Mucosa of stomach (tissue), 1 donor: ENCODE measurements around the gene CIITA.

Source experiments
- H3K27me3 ChIP-seq: one replicate; pipeline ENCODE4 v1.7.0; 2013; ENCODE audit warnings: mild to moderate bottlenecking, low read length; ENCODE audit not compliant: control insufficient read depth, insufficient read depth
- H3K36me3 ChIP-seq: one replicate; pipeline ENCODE4 v1.7.0; 2013; ENCODE audit warnings: low read length; ENCODE audit not compliant: control insufficient read depth, insufficient read depth
- H3K4me1 ChIP-seq: one replicate; pipeline ENCODE4 v1.7.0; 2013; ENCODE audit warnings: mild to moderate bottlenecking, low read length; ENCODE audit not compliant: control insufficient read depth, insufficient read depth
- H3K4me3 ChIP-seq: one replicate; pipeline ENCODE4 v1.7.0; 2013; ENCODE audit warnings: low read length
- H3K9ac ChIP-seq: one replicate; pipeline ENCODE4 v1.7.0; 2013; ENCODE audit warnings: mild to moderate bottlenecking, low read length, moderate library complexity
- H3K9me3 ChIP-seq: one replicate; pipeline ENCODE4 v1.7.0; 2013; ENCODE audit warnings: mild to moderate bottlenecking, low read length, moderate library complexity; ENCODE audit not compliant: control insufficient read depth
- donor health status: Pancreatic carcinoma.

CIITA gene

DNA sequence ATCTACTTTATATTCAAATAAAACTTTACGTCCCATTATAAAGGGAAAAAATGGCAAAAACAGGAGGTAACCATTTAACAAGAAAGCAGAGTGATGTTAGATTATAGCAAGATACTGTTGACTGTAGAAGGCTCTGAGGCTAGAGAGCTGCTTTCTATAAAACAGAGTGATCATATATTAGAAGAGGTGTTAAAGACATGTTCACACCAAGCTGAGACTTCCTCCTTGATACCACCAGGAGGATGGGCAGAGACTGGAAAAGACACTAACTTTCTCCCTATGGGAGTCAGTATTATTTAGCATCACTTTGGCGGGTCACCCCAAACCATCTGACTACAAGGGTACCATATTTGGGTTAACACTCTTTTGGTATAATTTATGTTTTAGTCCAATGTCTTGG is 687 bp upstream of the CIITA start:
- no peaks in the 10 kb centered on the region for H3K27me3 ChIP-seq
- no peaks in the 10 kb centered on the region for H3K9me3 ChIP-seq
- H3K4me3 ChIP-seq, result no peak overlapping the region
- H3K4me1 ChIP-seq, result peaks cover 33% of the 10 kb centered on the region
- no peak overlapping the region for H3K9ac ChIP-seq
- no peaks in the 10 kb centered on the region for H3K36me3 ChIP-seq

DNA sequence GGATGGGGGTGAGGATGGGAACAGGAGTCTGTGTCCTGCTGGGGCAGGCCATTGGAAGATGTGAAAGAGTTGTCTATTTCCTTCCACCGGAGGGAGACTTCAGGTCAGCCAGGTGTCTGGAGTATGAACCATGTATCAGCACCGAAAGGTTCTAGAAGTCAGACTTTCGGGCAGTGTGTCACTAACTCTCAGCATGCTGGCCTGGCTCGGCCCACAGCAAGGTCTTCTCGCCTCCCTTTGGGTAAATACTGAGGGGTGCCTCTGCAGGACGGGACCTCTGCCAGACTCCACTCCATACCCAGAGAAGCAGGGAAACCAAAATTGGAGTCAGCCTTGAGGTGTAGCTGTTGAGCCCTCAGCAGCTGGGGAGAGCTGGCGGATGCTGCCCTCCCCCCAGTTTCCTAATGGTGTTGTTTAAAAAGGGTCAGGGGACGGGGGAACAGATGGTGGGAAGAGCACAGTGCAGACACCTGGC is 507 bp downstream of the CIITA start:
- Histone ChIP-seq H3K36me3 (no peaks in the 10 kb centered on the region), H3K4me3 (no peak overlapping the region)

DNA sequence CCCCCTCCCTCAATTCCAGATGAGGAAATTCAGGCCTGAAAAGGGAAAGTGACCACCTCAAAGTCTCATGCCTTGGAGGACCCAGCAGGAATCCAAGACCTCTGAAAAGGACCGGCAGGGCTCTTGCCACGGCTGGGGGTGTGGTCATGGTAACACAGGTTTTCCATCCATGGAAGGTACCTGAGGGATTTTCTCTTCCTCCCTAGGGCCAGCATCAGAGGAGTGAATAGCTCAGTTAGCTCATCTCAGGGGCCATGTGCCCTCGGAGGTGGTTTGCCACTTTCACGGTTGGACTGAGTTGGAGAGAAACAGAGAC is 1.3 kb downstream of the CIITA start:
- Histone ChIP-seq H3K9ac (peak overlapping the region; percentile 62), H3K36me3 (no peaks in the 10 kb centered on the region), H3K4me1 (peaks cover 26% of the 10 kb centered on the region), H3K27me3 (no peaks in the 10 kb centered on the region), H3K9me3 (no peaks in the 10 kb centered on the region), H3K4me3 (no peak overlapping the region)

More for the DNA sequence above, 507 bp downstream of the CIITA start:
- Histone ChIP-seq H3K9me3 (no peaks in the 10 kb centered on the region), H3K27me3 (no peaks in the 10 kb centered on the region), H3K4me1 (peaks cover 21% of the 10 kb centered on the region), H3K9ac (peak overlapping the region; percentile 62)

DNA sequence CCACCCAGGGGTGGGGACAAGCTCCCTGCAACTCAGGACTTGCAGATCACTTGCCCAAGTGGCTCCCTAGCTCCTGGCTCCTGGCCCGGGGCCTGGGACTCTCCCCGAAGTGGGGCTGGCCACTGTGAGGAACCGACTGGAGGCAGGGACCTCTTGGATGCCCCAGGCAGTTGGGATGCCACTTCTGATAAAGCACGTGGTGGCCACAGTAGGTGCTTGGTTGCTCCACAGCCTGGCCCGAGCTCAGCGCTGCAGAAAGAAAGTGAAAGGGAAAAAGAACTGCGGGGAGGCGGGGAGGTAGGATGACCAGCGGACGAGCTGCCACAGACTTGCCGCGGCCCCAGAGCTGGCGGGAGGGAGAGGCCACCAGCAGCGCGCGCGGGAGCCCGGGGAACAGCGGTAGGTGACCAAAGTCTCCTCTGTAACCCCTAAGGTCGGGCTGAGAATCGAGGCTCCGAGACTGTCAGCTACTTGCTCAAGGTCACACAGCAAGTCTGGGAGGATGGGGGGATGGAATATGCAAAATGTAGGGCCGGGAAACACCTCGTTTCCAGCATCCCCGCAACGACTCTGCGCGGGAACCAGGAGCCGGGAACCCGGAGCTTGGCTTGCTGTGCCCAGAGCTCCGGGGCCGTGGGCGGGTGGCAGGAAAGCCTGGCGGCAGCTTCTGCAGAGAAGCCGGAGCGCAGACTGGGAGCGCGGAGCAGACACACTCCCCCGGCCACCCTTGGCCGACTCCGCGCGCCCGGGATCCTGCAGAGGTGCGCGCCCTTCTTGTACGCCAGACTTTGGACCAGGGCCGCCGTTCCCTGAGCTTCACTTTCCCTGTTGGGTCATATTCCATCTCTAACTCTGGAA is 1.9 kb downstream of the CIITA start:
- Histone ChIP-seq H3K27me3 (no peaks in the 10 kb centered on the region), H3K9ac (peak overlapping the region; percentile 62), H3K4me1 (peaks cover 31% of the 10 kb centered on the region)

DNA sequence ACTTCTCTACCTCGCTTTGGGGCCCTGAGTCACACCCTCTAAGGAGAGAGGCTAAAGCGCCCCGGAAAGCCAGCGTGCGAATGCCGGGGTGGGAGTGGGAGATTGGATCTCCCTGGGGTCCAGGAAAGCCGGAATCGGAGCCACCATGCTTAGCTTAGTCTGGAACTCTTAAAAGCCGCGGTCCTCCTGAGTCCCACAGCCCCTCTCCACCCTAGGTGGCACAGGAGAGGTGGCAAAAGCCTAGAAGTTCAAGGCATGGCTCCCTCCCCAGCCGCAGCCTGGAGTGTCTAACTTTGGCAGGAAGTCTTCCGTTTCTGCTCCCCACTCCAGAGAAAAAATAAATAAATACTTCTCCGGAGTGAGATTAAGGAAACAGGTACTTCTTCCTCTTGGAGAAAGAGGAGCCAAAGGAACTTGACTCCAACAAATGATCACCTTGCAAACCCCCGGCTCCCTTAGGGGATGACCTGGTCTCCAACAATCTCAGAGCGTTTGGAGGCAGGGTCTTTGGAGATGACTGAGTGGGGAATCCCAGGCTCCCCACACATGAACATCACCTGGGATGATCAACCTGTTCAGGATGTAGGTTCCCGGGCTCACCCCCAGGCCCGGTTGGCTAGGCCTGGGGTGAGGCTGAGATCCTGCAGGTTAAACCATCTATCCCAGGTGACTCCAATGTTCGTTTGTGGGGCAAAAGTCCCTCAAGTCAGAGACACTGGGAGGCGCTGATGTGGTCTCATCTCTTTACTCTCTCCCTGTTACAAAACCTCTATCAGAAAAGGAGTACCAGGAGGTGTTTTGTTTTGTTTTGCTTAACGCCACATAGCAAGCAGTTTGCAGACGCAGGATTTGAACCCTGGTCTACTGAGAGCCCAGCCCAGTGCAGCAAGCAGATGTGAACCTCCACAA is 2.9 kb downstream of the CIITA start:
- H3K4me1 ChIP-seq, result peaks cover 31% of the 10 kb centered on the region
- peak overlapping the region; percentile 72 for H3K4me3 ChIP-seq

More for the DNA sequence above, 1.9 kb downstream of the CIITA start:
- Histone ChIP-seq H3K36me3 (no peaks in the 10 kb centered on the region), H3K4me3 (peak overlapping the region; percentile 72), H3K9me3 (no peaks in the 10 kb centered on the region)

DNA sequence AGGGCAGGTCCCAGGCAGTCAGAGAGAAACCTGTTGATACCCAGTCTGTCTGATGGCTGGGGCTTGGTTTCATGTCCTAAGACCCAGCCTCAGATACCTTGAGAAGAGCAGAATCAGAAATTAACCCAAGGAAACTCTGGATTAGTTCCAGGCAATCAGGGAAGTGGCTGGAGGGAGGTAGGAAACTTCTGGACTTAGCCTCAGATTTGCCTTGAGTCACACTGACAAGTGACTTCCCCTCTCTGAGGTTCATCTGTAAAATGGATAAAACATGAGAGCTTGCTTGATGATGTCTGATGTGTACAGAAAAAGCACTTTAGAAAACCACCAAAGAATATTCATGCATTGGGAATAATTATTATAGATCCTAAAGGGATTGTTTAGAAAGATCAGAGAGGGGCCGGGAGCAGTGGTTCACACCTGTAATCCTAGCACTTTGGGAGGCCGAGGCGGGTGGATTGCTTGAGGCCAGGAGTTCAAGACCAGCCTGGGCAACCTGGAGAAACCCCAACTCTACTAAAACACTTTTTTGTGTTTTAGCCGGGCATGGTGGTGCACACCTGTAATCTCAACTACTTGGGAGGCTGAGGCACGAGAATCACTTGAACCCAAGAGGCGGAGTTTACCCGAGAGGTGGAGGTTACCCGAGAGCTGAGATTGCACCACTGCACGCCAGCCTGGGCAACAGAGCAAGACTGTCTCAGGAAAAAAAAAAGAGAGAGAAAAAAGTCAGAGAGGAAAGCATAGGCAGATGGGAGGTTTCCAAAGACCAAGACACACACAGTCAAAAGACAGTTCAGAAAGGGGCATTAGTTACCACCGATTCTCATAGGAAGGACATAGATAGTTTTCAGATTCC is 3.8 kb downstream of the CIITA start:
- no peaks in the 10 kb centered on the region for H3K9me3 ChIP-seq
- H3K4me3 ChIP-seq, result no peak overlapping the region
- no peak overlapping the region for H3K9ac ChIP-seq
- H3K27me3 ChIP-seq, result no peaks in the 10 kb centered on the region
- peaks cover 31% of the 10 kb centered on the region for H3K4me1 ChIP-seq
- no peaks in the 10 kb centered on the region for H3K36me3 ChIP-seq

More for the DNA sequence above, 2.9 kb downstream of the CIITA start:
- no peaks in the 10 kb centered on the region for H3K27me3 ChIP-seq
- H3K9ac ChIP-seq, result peak overlapping the region; percentile 62
- no peaks in the 10 kb centered on the region for H3K36me3 ChIP-seq
- no peaks in the 10 kb centered on the region for H3K9me3 ChIP-seq

DNA sequence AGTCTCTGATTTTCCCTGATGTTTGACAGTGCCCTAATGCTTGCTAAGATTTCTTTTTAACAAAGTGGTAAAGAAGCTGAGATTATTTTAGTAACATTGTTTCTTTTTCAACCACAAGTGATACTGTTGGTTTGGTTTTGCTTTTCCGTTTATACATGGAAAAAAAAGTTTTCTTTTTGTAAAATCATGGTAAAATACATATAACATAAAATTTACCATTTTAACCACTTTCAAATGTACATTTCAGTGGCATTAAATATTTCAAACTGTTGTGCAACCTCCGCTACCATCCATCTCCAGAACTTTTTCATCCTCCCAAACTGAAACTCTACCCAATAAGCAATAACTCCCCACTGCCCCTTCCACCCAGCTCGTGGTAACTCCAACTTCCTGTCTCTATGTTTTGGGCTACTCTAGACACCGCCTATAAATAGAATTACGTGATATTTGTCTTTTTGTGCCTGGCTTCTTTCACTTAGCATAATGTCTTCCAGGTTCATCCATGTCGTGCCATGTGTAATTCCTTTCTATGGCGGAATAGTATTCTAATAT is 4.6 kb downstream of the CIITA start:
- no peak overlapping the region for H3K4me3 ChIP-seq
- peaks cover 31% of the 10 kb centered on the region for H3K4me1 ChIP-seq

DNA sequence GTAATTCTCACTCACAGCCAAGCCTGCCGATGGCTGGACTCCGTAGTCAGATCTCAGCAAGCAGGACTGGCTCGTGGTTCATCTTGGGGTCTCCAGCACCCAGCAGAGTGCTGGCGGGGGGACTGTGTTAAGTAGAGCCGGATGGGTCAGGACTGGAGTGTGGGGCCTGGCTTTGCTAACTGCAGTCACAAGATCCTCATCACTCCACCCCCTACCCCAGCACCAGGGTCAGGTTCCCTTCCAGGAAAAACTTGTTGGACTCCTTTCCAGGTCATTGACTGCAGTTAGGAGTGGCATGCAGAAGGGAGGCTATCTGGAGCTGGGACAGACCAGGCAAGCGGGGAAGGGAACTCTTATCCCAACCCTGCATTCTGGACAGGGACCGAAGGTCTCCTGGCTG is 6.0 kb downstream of the CIITA start:
- Histone ChIP-seq H3K9ac (no peak overlapping the region), H3K4me1 (peaks cover 25% of the 10 kb centered on the region), H3K4me3 (no peak overlapping the region), H3K36me3 (no peaks in the 10 kb centered on the region), H3K27me3 (no peaks in the 10 kb centered on the region), H3K9me3 (no peaks in the 10 kb centered on the region)

More for the DNA sequence above, 4.6 kb downstream of the CIITA start:
- Histone ChIP-seq H3K36me3 (no peaks in the 10 kb centered on the region), H3K9me3 (no peaks in the 10 kb centered on the region), H3K9ac (no peak overlapping the region), H3K27me3 (no peaks in the 10 kb centered on the region)

DNA sequence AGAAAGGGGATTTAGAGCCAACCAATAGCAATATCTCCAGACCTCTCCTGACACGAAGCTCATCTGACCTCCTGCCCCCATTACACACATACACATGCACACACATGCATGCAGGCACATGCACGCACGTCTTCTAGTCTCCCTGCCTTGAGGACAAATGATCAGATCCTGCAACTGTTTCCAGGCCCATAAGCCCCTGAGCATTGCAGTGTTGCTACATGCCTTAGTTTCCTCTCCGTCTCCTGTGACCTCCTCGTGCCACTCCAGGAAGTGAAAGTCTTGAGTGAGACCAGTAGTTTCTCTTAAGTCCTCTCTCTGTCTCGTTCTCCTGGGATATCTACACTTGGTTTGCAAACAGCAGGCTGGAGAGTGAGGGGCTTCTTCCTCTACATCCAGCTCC is 8.2 kb downstream of the CIITA start:
- no peaks in the 10 kb centered on the region for H3K36me3 ChIP-seq
- no peaks in the 10 kb centered on the region for H3K9me3 ChIP-seq
- H3K27me3 ChIP-seq, result no peaks in the 10 kb centered on the region
- H3K4me3 ChIP-seq, result no peak overlapping the region
- peaks cover 12% of the 10 kb centered on the region for H3K4me1 ChIP-seq
- H3K9ac ChIP-seq, result no peak overlapping the region

DNA sequence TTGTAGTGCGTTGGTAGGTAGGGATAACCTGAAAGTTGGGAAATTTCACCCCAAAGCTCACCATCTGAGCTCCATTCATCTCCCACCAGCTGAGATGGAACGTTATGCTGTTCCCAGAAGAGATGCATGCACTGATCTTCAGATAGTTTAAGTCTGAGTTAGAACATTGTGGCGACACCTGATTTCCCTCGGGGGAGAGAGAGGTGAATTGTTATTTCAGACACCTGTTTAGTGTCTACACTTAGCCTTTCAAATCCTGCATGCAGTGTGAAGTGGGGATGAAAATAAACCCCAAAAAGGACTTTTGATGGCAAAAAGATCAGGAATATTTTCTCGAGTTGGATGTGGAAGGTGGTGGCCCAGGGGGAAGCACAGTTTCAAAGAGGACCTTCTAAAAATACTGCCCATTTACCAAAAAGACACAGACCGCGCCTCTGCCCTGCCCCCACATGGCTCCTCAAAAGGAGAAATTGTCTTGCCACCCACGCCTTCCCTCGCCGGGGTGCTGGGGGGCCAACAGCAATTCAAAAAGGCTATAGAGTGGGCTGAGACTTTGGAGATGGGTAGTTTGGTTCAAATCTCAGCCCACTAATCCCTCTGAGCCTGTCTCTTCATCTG is 11.4 kb downstream of the CIITA start:
- no peak overlapping the region for H3K9ac ChIP-seq
- H3K36me3 ChIP-seq, result no peaks in the 10 kb centered on the region
- no peak overlapping the region for H3K4me3 ChIP-seq
- H3K9me3 ChIP-seq, result no peaks in the 10 kb centered on the region
- H3K4me1 ChIP-seq, result peaks cover 4% of the 10 kb centered on the region
- H3K27me3 ChIP-seq, result no peaks in the 10 kb centered on the region

DNA sequence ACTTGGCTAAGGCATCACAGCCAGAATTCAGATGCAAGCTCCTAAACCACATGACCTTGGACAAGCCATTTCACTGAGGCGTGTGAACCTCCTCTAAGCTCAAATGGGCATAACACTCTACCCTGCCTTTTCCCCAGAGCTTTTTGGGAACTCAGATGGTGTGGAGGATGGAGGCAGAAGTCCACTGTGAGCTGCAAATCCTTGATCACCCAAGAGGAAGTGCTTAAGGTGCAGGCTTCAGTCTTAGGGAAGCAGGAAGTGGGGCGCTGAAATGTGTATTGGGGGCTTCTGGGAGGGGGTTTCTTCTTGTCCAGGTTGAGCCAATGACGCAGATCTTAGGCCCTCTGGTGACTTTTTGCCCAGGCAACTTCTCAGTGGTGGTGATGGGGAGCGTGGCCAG is 12.9 kb downstream of the CIITA start:
- no peaks in the 10 kb centered on the region for H3K27me3 ChIP-seq
- H3K4me1 ChIP-seq, result no peaks in the 10 kb centered on the region
- H3K4me3 ChIP-seq, result no peak overlapping the region
- H3K9me3 ChIP-seq, result no peaks in the 10 kb centered on the region
- no peaks in the 10 kb centered on the region for H3K36me3 ChIP-seq
- no peak overlapping the region for H3K9ac ChIP-seq
